ENCODE data around the gene ABLIM2.

The ABLIM2 gene

DNA sequence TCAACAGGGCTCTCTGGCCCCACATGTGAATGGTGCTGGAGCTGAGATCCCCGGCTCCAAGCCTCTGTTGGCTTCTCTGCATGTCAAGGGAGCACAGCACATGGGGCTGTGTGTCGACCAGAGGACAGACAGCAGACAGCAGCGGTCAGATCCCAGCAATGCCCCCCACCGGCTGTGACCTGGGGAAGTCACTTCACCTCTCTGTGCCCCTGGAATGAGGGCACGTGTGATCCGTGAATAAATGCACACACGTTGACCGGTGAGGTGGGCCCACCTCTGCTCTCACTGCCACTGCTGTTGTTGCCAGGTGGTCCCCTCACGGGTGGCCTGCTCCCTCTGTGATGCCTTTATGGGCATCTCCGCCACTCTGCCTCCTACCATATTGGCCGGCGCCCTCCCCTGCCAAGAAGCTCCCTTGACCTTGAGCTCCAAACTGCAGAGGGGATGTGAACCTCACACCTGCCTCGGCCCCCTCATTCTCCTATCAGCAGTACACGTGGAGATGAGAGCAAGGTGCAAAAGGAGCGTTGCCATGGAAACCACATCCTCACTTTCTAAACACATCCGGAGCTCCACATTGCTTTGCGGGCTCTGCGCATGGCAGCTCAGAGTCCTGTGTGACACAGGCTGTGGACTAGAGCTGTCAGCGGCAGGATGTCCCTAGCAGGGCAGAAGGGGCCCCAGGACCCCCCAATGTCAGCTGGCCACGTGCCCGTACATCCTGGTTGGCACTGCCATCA is 75.4 kb downstream of the ABLIM2 start:
- no peak overlapping the region for H3K4me3 ChIP-seq (ENCODE audit: insufficient read depth, low read length, poor library complexity, severe bottlenecking)
- no peaks in the 10 kb centered on the region for H3K79me2 ChIP-seq (ENCODE audit: insufficient read depth, low read length)
- TF ChIP-seq EZH2phosphoT487 (conservative IDR thresholded peaks at IDR 0.05; ENCODE audit: low read length), result no peak
- TF ChIP-seq, protein P1, sequence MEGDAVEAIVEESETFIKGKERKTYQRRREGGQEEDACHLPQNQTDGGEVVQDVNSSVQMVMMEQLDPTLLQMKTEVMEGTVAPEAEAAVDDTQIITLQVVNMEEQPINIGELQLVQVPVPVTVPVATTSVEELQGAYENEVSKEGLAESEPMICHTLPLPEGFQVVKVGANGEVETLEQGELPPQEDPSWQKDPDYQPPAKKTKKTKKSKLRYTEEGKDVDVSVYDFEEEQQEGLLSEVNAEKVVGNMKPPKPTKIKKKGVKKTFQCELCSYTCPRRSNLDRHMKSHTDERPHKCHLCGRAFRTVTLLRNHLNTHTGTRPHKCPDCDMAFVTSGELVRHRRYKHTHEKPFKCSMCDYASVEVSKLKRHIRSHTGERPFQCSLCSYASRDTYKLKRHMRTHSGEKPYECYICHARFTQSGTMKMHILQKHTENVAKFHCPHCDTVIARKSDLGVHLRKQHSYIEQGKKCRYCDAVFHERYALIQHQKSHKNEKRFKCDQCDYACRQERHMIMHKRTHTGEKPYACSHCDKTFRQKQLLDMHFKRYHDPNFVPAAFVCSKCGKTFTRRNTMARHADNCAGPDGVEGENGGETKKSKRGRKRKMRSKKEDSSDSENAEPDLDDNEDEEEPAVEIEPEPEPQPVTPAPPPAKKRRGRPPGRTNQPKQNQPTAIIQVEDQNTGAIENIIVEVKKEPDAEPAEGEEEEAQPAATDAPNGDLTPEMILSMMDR (IDR thresholded peaks at IDR 0.05; ENCODE audit: insufficient read depth, low read length, poor library complexity, severe bottlenecking), result no peak
- no peak overlapping the region for H2AFZ ChIP-seq (ENCODE audit: low read depth, low read length, severe bottlenecking)
- no peaks in the 10 kb centered on the region for H3F3A ChIP-seq (ENCODE audit: insufficient read depth)
- no peaks in the 10 kb centered on the region for H3K27me3 ChIP-seq (ENCODE audit: low read length)
- no peaks in the 10 kb centered on the region for H3K9me2 ChIP-seq (replicated peaks; ENCODE audit: insufficient read depth, low read length)
- no peaks in the 10 kb centered on the region for H4K20me1 ChIP-seq (ENCODE audit: low read depth, low read length)
- no peaks in the 10 kb centered on the region for H3K36me3 ChIP-seq (ENCODE audit: low read length)
- H3K4me2 ChIP-seq (ENCODE audit: low read depth, low read length, poor library complexity, severe bottlenecking), result no peak overlapping the region
- H3K27ac ChIP-seq (ENCODE audit: low read depth, low read length), result no peak overlapping the region
- no peak overlapping the region for H3K9ac ChIP-seq (ENCODE audit: low read length)
- H3K9me3 ChIP-seq (ENCODE audit: insufficient read depth, low read length), result no peaks in the 10 kb centered on the region

- no peaks in the 10 kb centered on the region for H3F3A ChIP-seq (ENCODE audit: insufficient read depth)
- no peak overlapping the region for H3K9ac ChIP-seq (ENCODE audit: low read length)
- no peaks in the 10 kb centered on the region for H3K36me3 ChIP-seq (ENCODE audit: low read length)
- no peaks in the 10 kb centered on the region for H3K79me2 ChIP-seq (ENCODE audit: insufficient read depth, low read length)
- no peaks in the 10 kb centered on the region for H3K9me2 ChIP-seq (replicated peaks; ENCODE audit: insufficient read depth, low read length)
- no peaks in the 10 kb centered on the region for H3K27me3 ChIP-seq (ENCODE audit: low read length)
- no peak overlapping the region for H2AFZ ChIP-seq (ENCODE audit: low read depth, low read length, severe bottlenecking)
- no peak overlapping the region for H3K4me3 ChIP-seq (ENCODE audit: insufficient read depth, low read length, poor library complexity, severe bottlenecking)
- no peaks in the 10 kb centered on the region for H4K20me1 ChIP-seq (ENCODE audit: low read depth, low read length)
- H3K4me2 ChIP-seq (ENCODE audit: low read depth, low read length, poor library complexity, severe bottlenecking), result no peak overlapping the region
- no peaks in the 10 kb centered on the region for H3K9me3 ChIP-seq (ENCODE audit: insufficient read depth, low read length)
- no peak overlapping the region for H3K27ac ChIP-seq (ENCODE audit: low read depth, low read length)
- TF ChIP-seq, protein P1 (IDR thresholded peaks at IDR 0.05; ENCODE audit: insufficient read depth, low read length, poor library complexity, severe bottlenecking), result no peak
- no peak for TF ChIP-seq EZH2phosphoT487 (conservative IDR thresholded peaks at IDR 0.05; ENCODE audit: low read length)
These were observed 76.0 kb downstream of the ABLIM2 start for GRCh38 chr4:8082517-8083055.

GRCh38 chr4:8081621-8082516 is 76.7 kb downstream of the ABLIM2 start:
- no peaks in the 10 kb centered on the region for H4K20me1 ChIP-seq (ENCODE audit: low read depth, low read length)
- TF ChIP-seq, protein P1 (IDR thresholded peaks at IDR 0.05; ENCODE audit: insufficient read depth, low read length, poor library complexity, severe bottlenecking), result no peak
- no peak for TF ChIP-seq EZH2phosphoT487 (conservative IDR thresholded peaks at IDR 0.05; ENCODE audit: low read length)
- no peak overlapping the region for H3K27ac ChIP-seq (ENCODE audit: low read depth, low read length)
- H3F3A ChIP-seq (ENCODE audit: insufficient read depth), result no peaks in the 10 kb centered on the region
- no peaks in the 10 kb centered on the region for H3K9me2 ChIP-seq (replicated peaks; ENCODE audit: insufficient read depth, low read length)
- no peak overlapping the region for H3K4me3 ChIP-seq (ENCODE audit: insufficient read depth, low read length, poor library complexity, severe bottlenecking)
- no peaks in the 10 kb centered on the region for H3K79me2 ChIP-seq (ENCODE audit: insufficient read depth, low read length)
- no peaks in the 10 kb centered on the region for H3K27me3 ChIP-seq (ENCODE audit: low read length)
- H3K4me2 ChIP-seq (ENCODE audit: low read depth, low read length, poor library complexity, severe bottlenecking), result no peak overlapping the region
- no peaks in the 10 kb centered on the region for H3K36me3 ChIP-seq (ENCODE audit: low read length)
- no peak overlapping the region for H3K9ac ChIP-seq (ENCODE audit: low read length)
- no peak overlapping the region for H2AFZ ChIP-seq (ENCODE audit: low read depth, low read length, severe bottlenecking)
- H3K9me3 ChIP-seq (ENCODE audit: insufficient read depth, low read length), result no peaks in the 10 kb centered on the region
